ENCODE results near the gene SHANK2.

The SHANK2 gene

GRCh38 chr11:71211631-71212030 lies 40.7 kb downstream of the SHANK2 start:
- Histone ChIP-seq H4K20me1 (ENCODE audit: insufficient read depth, low read length) (no peaks in the 10 kb centered on the region), H3K4me1 (ENCODE audit: insufficient read depth, low read length) (no peaks in the 10 kb centered on the region), H3K9ac (ENCODE audit: low read depth, low read length) (no peak overlapping the region), H3K4me3 (ENCODE audit: low read depth in 1 of 2, low read length in 2 of 2) (no peak overlapping the region), H2AFZ (ENCODE audit: low read depth, low read length) (no peak overlapping the region), H3K79me2 (ENCODE audit: insufficient read depth, low read length) (no peaks in the 10 kb centered on the region), H3K4me2 (ENCODE audit: insufficient read depth, low read length) (no peak overlapping the region), H3K9me3 (ENCODE audit: insufficient read depth, low read length, severe bottlenecking) (peaks cover 9% of the 10 kb centered on the region), H3K27ac (ENCODE audit: low read length) (no peak overlapping the region), H3K27me3 (ENCODE audit: insufficient read depth, low read length, poor library complexity) (no peaks in the 10 kb centered on the region), H3K36me3 (ENCODE audit: insufficient read depth, low read length) (no peaks in the 10 kb centered on the region)
- ATAC-seq (ENCODE audit: insufficient read depth, low read depth) (no peak), DNase-seq (no peak)
- TF ChIP-seq, protein P1, sequence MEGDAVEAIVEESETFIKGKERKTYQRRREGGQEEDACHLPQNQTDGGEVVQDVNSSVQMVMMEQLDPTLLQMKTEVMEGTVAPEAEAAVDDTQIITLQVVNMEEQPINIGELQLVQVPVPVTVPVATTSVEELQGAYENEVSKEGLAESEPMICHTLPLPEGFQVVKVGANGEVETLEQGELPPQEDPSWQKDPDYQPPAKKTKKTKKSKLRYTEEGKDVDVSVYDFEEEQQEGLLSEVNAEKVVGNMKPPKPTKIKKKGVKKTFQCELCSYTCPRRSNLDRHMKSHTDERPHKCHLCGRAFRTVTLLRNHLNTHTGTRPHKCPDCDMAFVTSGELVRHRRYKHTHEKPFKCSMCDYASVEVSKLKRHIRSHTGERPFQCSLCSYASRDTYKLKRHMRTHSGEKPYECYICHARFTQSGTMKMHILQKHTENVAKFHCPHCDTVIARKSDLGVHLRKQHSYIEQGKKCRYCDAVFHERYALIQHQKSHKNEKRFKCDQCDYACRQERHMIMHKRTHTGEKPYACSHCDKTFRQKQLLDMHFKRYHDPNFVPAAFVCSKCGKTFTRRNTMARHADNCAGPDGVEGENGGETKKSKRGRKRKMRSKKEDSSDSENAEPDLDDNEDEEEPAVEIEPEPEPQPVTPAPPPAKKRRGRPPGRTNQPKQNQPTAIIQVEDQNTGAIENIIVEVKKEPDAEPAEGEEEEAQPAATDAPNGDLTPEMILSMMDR (IDR thresholded peaks at IDR 0.05; ENCODE audit: borderline replicate concordance, extremely low read depth, low read length, poor library complexity, severe bottlenecking) = no peak
- TF ChIP-seq EZH2 (IDR thresholded peaks at IDR 0.05; ENCODE audit: borderline replicate concordance, low read depth, low read length, severe bottlenecking) = no peak

DNA sequence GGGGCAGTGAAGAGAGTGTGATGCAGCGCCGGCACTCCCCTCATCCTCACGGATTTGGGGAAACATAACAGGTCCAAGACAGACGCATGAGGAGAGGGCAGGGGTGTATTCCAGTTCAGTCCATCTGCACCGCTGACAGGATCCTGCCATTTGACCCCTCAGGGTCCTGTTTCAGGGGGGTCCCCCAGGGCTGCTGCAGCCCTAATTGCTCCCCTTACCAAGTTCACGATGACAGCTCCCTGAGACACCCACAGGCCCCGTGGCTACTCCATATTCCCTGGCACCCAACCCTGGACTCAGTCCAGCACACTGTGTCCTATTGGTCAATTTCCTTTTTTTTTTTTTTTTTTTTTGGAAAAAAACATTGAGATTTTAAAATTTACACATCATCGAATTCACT lies 41.5 kb downstream of the SHANK2 start:
- Histone ChIP-seq H3K4me1 (ENCODE audit: insufficient read depth, low read length) (no peaks in the 10 kb centered on the region), H3K4me2 (ENCODE audit: insufficient read depth, low read length) (no peak overlapping the region), H3K79me2 (ENCODE audit: insufficient read depth, low read length) (no peaks in the 10 kb centered on the region), H2AFZ (ENCODE audit: low read depth, low read length) (no peak overlapping the region), H4K20me1 (ENCODE audit: insufficient read depth, low read length) (no peaks in the 10 kb centered on the region), H3K9me3 (ENCODE audit: insufficient read depth, low read length, severe bottlenecking) (peaks cover 9% of the 10 kb centered on the region), H3K27ac (ENCODE audit: low read length) (no peak overlapping the region), H3K27me3 (ENCODE audit: insufficient read depth, low read length, poor library complexity) (no peaks in the 10 kb centered on the region), H3K36me3 (ENCODE audit: insufficient read depth, low read length) (no peaks in the 10 kb centered on the region), H3K9ac (ENCODE audit: low read depth, low read length) (no peak overlapping the region), H3K4me3 (ENCODE audit: low read depth in 1 of 2, low read length in 2 of 2) (no peak overlapping the region)
- DNase-seq (no peak), ATAC-seq (ENCODE audit: insufficient read depth, low read depth) (no peak)
- TF ChIP-seq, protein P1 (IDR thresholded peaks at IDR 0.05; ENCODE audit: borderline replicate concordance, extremely low read depth, low read length, poor library complexity, severe bottlenecking) = no peak
- TF ChIP-seq EZH2 (IDR thresholded peaks at IDR 0.05; ENCODE audit: borderline replicate concordance, low read depth, low read length, severe bottlenecking) = no peak

- Histone ChIP-seq H3K79me2 (ENCODE audit: insufficient read depth, low read length) (no peaks in the 10 kb centered on the region), H3K27ac (ENCODE audit: low read length) (no peak overlapping the region), H3K9me3 (ENCODE audit: insufficient read depth, low read length, severe bottlenecking) (peaks cover 9% of the 10 kb centered on the region), H3K4me2 (ENCODE audit: insufficient read depth, low read length) (no peak overlapping the region), H3K36me3 (ENCODE audit: insufficient read depth, low read length) (no peaks in the 10 kb centered on the region), H3K9ac (ENCODE audit: low read depth, low read length) (no peak overlapping the region), H3K4me3 (ENCODE audit: low read depth in 1 of 2, low read length in 2 of 2) (no peak overlapping the region), H3K27me3 (ENCODE audit: insufficient read depth, low read length, poor library complexity) (no peaks in the 10 kb centered on the region), H2AFZ (ENCODE audit: low read depth, low read length) (no peak overlapping the region), H3K4me1 (ENCODE audit: insufficient read depth, low read length) (no peaks in the 10 kb centered on the region), H4K20me1 (ENCODE audit: insufficient read depth, low read length) (no peaks in the 10 kb centered on the region)
- no peak for TF ChIP-seq EZH2 (IDR thresholded peaks at IDR 0.05; ENCODE audit: borderline replicate concordance, low read depth, low read length, severe bottlenecking)
- TF ChIP-seq, protein P1 (IDR thresholded peaks at IDR 0.05; ENCODE audit: borderline replicate concordance, extremely low read depth, low read length, poor library complexity, severe bottlenecking) = no peak
- no peak for DNase-seq
- no peak for ATAC-seq (ENCODE audit: insufficient read depth, low read depth)
Measured at GRCh38 chr11:71209656-71210055, 42.7 kb downstream of the SHANK2 start.

DNA sequence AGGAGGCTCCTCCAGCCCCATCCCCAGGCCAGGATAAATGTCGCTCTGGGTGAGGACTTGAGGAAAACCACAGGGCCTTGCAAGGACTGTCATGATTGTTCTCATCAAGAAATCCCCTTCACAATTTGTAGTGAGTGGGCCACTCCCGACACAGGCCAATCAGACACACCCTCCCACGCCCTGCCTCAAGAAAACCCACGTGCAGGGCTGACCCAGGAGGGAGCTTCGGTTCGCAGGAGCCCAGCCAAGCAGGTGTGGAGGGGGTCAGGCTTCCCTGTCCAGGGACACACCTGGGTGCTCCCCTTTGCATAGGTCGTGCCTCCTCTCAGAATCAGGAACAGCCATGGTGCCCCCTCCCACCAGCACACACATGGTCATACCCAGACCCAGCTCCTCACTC lies 43.2 kb downstream of the SHANK2 start:
- no peak overlapping the region for H3K4me2 ChIP-seq (ENCODE audit: insufficient read depth, low read length)
- H3K9me3 ChIP-seq (ENCODE audit: insufficient read depth, low read length, severe bottlenecking) = peaks cover 9% of the 10 kb centered on the region
- ATAC-seq (ENCODE audit: insufficient read depth, low read depth) (no peak), DNase-seq (no peak)
- H3K79me2 ChIP-seq (ENCODE audit: insufficient read depth, low read length) = no peaks in the 10 kb centered on the region
- no peak overlapping the region for H2AFZ ChIP-seq (ENCODE audit: low read depth, low read length)
- H3K4me1 ChIP-seq (ENCODE audit: insufficient read depth, low read length) = no peaks in the 10 kb centered on the region
- no peak overlapping the region for H3K4me3 ChIP-seq (ENCODE audit: low read depth in 1 of 2, low read length in 2 of 2)
- no peak for TF ChIP-seq EZH2 (IDR thresholded peaks at IDR 0.05; ENCODE audit: borderline replicate concordance, low read depth, low read length, severe bottlenecking)
- TF ChIP-seq, protein P1 (IDR thresholded peaks at IDR 0.05; ENCODE audit: borderline replicate concordance, extremely low read depth, low read length, poor library complexity, severe bottlenecking) = no peak
- no peak overlapping the region for H3K9ac ChIP-seq (ENCODE audit: low read depth, low read length)
- no peak overlapping the region for H3K27ac ChIP-seq (ENCODE audit: low read length)
- no peaks in the 10 kb centered on the region for H3K36me3 ChIP-seq (ENCODE audit: insufficient read depth, low read length)
- no peaks in the 10 kb centered on the region for H4K20me1 ChIP-seq (ENCODE audit: insufficient read depth, low read length)
- no peaks in the 10 kb centered on the region for H3K27me3 ChIP-seq (ENCODE audit: insufficient read depth, low read length, poor library complexity)

All from DND-41 (cell line).